HG03060 (cell line): Measurements from ENCODE around the gene LRRIQ4.

Source experiments
- ATAC-seq: cut with Tn5 transposase; IDR thresholded peaks from one replicate; pipeline ENCODE4 v1.9.1; 2021; ENCODE audit warnings: low read depth, moderate number of reproducible peaks; ENCODE audit not compliant: unreplicated experiment

The LRRIQ4 gene

DNA sequence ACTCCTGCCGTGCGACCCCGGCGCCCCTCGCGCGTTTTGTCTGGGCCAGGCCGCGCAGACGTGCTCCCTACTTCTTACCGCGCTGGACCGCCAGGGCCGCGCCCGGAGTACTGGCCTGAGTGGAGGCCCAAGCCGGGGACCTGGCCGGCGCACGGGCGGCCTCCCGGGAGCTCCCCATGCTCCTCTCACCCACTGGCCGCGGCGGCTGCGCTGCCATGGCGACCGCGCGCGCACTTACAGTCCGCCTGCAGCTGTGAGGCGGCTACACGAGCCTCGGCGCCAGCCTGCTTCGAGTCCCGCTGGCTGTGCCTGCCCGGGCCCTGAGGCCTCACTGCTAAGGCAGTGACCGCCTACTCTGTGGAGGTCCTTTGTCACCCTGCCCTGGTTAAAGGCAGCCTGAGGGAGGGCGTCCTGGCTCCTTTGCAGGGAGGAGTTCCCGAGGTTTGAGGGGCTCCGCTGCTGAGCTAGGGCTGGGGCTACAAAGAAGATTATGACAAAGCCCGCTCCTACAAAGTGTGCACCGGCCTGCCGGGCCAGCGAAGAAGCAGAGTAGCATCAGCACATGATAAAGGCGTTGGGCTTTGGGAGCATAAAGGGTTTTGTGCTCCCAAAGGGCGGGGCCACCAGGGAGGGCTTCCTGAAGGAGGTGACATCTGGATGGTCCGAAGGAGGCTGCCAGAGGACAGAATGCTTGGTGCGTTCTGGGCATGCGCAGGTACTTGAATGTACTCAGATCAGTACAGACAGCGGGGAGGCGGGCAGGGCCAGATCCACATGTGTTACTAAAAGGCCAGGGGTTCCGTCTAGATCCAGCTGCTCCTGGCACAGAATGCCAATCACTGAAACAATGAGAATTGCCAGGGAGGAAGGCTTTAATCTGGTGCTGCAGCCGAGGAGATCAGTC is at the start of gene LRRIQ4, which contains the start of gene LRRC34:
Gene LRRIQ4, plus strand, starts transcription at position 539 of the 904 bp plus-strand sequence. CDS start 9,052 bp downstream, outside the sequence.
Gene LRRC34, minus strand, starts transcription at position 573 of the 904 bp plus-strand sequence. Its CDS starts 356 bp downstream, at position 217.
- peak; percentile 51 for ATAC-seq

DNA sequence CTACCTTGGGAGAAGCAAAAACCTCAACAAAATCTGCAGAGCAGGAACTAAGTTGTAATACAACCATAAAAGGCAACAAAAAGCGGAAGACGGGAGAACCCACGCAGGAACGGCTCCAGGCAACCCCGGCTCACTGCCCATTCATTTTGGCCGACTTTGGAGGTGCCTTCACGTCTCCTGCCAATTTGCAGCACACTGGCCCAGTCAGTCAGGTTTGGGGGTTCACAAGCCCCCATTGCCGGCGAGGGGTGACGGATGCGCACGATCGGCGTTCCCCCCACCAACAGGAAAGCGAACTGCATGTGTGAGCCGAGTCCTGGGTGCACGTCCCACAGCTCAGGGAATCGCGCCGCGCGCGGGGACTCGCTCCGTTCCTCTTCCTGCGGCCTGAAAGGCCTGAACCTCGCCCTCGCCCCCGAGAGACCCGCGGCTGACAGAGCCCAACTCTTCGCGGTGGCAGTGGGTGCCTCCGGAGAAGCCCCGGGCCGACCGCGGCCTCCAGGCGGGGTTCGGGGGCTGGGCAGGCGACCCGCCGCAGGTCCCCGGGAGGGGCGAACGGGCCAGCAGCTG is 48.3 kb upstream of the LRRIQ4 start:
- peak; percentile 33 for ATAC-seq

DNA sequence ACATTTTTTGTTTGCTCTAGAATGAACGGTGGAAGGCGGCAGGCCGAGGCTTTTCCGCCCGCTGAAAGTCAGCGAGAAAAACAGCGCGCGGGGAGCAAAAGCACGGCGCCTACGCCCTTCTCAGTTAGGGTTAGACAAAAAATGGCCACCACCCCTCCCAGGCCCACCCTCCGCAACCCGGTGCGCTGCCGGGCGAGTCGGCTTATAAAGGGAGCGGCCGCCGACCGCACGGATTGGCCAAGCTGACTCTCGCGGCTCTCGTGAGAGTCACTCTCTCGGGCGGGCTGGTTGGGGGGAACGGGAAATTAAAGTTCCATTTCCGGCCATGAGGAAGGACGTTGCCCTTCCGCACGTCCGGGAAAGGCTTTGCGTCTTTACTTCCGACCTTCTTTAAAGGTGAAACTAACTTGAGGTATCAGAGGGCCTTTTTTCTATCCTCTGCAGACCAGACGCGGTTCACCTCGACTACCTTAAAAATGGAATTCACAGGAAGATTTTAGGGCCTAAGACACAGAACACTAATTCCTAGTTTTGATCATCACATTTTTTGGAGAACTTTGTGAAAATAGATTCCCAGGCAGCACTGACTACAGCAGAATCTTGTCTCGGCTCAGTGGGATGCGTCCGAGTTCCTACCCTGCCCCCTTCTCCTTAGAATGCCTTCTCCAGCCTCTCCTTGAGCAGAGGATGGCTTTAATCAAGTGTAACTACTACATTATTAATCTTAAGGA is 47.6 kb upstream of the LRRIQ4 start, which contains the start of gene TERC:
Gene TERC, minus strand, starts transcription at position 179 of the 731 bp plus-strand sequence.
- ATAC-seq = peak; percentile 47

DNA sequence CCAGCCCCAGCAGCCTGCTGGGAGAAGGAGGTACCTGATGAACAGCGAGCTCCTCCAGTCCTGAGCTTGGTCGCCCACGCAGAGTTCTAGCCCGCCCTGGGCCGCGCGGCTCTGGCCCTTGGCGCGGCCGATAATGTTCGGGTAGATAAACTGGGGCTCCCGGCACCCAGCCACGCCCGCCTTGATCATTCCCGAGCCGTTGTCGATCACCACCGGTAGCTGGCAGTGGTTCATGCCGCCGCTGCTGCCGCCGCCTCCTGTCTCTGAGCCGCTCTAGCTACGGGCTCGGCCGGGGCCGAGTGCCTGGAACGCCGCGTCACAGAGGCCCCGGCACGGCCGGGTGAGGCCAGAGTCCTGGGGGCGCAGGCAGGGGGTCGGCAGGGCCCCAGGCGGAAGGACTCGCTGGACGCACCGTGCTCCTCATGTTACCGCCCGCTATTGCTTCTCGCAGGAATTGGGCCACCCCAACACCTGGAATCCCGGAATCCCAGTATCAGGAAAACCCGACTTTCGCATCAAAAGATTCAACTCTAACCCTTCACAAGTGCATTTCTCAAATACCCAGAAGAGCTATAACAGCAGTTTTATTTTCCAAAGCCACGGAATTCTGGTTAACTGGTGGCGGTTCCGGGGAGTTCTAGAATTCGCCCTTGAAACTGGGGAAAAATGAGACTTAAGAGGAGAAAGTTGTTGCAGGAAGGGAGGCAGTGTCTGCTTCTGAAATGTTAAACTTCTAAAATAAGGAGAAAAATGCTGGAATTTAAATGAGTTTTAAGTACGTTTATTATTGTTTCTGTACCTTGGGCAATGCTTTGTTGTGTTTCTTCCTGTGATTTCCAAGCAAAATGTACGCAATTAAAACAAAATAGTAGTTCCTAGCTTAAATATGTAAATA is 43.1 kb upstream of the LRRIQ4 start, which contains the start of gene ACTRT3:
Gene ACTRT3, minus strand, starts transcription at position 275 of the 895 bp plus-strand sequence. Its CDS starts 41 bp downstream, at position 234.
- ATAC-seq = no peak

DNA sequence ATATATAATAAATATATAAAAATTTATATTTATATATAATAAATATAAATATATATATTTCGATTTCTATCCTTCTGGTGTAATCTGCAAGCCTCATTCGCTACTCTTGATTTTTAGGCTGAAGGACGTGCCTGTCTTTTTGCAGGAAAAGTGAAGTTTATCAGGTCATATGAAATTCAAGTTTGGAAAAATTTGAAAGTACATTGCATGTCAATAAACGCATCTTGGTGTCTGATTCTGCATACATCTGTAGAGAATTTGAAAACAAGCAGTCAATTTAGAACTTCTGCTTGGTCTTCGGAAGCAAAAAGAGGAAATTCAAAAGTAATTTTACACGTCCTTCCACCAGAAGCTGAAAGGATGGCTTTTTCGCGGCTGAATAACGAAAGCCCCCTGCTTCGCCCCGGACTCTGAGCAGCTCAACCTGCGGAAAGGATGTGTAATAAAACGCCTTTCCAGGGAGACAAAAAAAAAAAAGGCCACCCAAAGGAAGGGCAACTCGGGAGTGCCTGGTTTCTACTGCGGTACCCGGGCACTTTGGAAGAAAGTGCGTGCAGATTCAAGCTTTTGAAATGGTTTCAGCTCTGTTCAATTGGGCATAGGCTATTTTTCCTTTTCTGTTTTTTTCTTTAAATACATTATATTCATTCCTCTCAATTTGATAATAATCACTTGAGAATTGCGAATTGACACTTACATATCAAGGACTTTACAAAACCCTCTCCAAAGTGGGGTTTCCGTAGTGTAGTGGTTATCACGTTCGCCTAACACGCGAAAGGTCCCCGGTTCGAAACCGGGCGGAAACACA is 41.0 kb upstream of the LRRIQ4 start:
- no peak for ATAC-seq

DNA sequence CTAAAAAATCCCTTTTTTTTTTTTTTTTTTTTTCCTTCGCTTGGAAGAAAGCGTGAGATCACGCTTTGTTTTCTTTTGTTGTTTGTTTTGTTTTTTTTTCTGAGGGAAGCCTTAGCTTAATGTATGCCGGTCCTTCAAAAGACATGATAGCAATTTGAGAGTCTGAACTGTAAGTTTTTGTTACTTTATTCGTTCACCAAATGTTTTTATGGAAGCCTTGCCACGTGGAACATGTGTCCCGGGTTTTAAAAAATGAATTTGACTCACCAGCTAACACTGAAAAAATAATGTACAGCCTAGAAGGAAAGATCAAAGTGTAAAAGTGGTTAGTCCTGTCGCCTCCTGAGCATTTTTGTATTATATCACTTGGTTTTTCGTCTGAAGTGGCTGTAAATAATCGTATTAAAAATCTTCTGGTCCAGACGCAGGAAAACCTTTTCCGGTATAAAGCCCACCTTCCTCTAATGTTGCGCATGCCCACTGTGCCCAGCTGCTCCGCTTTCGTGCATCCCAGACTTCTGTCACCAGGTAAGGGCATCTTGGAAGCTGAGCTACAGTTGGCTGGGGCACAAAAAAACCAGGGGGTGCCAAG is 40.3 kb upstream of the LRRIQ4 start:
- peak; percentile 11 for ATAC-seq

DNA sequence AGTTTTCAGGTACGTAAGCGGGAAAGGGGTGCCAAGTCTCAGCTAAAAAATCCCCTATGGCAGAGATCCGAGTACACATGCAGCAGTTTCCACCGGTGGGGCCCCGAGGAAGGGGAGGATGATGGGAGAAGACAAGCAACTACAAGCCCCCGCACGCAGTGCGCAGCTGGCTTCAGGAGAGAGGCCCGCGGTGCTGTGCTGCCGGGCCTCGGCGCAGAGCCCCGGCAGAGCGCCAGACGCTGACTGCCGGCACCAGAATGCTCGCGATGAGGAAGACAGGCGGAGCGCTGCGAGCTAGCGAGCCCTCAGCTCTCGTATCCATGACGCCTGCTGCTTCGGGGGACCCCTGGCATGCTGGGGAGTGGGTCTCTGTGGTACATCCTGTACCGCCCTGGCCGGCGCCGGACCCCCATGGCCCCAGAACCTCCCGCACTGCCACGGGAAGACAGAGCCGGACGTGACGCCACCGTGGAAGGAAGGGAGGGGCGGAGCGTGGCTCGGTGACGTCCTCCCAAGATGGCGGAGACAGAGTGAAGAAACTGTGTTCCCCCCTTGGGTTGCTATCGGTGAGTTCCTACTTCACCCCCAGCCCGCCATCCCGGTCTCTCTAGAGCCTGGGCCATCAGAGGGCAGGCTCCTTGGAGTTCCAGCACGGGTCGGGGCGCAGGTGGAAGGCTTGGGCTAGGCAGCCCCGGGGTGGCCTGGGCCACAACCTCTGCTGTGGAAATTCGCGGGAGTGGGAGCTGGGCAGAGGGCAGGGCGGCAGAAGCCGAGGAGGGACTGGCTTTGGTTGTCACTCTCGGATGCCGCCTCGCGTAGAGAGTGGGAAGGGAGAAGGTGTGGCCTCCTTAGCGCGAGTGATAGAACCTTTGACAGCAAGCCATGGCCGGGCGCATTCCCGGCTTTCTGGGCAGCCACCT is 39.5 kb upstream of the LRRIQ4 start, which contains the start of gene MYNN:
Gene MYNN, plus strand, starts transcription at position 500 of the 920 bp plus-strand sequence. CDS start 900 bp downstream, outside the sequence.
- ATAC-seq = peak; percentile 63

DNA sequence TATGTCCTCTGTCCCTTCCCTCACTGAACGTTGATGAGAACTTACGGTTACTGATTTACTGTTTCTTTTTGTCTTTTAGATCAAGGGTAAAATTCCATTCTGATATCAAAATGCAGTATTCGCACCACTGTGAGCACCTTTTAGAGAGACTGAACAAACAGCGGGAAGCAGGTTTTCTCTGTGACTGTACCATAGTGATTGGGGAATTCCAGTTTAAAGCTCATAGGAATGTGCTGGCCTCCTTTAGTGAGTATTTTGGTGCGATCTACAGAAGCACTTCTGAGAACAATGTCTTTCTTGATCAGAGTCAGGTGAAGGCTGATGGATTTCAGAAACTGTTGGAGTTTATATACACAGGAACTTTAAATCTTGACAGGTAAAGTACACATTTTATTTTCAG is 38.5 kb upstream of the LRRIQ4 start:
- ATAC-seq = no peak

DNA sequence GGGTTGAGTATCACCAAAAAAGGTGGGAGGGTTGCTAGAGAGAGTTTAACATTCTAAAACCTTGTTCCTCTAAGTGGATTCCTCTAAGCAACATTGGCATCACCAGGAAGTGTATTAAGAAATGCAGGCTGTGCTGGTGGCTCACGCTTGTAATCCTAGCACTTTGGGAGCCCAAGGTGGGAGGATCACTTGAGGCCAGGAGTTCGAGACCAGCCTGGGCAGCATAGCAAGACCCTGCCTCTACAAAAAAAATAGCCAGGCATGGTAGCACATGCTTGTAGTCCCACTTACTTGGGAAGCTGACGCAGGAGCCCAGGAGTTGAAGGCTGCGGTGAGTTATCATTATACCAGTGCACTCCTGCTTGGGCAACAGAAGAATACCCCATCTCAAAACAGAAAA is 34.8 kb upstream of the LRRIQ4 start:
- ATAC-seq = no peak

DNA sequence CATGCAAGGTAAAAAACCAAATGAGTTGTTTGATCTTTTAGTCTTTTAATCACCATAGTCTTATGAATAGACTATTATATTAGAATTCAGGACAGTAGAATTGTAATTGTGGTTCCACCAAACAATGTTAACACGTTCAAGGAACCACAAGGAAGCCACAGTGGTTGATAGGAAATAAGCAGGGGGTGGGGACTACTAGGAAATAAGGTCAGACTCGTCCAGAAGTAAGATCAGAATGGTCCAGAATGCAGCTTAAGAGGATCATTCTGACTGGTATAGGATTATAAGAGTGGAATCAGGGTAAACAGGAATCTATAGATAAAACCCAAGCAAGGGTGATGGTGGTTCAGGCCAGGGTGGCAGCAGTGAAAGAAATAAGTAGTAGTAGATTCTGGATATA is 31.9 kb upstream of the LRRIQ4 start:
- no peak for ATAC-seq

DNA sequence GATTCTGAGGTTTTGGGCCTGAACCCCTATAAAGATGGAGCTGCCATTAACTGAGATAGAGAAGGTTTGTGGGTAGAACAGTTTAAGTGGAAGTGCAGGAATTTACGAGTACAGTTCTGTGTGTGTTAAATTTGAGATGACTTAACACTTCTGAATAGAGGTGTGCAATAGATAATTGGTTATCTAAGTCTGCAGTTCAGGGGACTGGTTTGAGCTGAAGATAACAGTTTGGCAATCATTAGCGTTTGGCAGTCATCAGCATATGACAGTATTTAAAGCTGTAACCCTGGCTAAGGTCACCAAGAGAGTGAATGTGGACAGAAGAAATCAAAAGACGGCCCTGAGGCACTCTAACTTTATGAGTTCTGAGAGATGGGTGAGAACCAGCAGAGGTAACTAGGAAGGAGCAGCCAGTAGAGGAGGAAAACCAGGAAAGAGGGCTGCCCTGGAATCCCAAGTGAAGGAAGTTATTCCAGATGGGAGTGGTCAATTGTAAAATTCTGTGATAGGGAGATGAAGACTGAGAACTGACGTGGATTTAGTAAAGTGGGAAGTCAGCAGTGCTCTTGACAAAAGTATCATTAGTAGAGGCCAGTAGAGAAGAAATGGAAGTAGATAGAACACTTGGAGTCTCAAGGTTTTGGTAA is 31.3 kb upstream of the LRRIQ4 start:
- no peak for ATAC-seq

DNA sequence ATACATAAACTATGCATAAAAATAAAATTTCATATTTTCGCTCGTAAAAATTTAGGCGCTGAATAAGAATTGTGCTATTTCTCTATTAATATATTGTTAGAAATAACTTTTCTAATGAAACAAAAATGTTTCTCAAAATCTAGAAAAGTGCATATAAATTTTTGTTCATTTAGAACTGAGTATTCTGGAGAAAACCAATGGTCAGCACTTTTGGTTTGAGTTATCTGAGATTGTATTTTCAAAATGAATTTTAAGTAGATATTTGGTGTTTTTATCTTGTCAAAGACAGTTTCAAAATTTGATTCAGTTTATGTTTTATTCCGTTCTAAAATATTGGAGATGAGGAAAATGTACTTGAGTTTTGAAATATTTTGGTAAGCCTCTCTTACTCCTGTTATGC is 25.6 kb upstream of the LRRIQ4 start:
- ATAC-seq = no peak

DNA sequence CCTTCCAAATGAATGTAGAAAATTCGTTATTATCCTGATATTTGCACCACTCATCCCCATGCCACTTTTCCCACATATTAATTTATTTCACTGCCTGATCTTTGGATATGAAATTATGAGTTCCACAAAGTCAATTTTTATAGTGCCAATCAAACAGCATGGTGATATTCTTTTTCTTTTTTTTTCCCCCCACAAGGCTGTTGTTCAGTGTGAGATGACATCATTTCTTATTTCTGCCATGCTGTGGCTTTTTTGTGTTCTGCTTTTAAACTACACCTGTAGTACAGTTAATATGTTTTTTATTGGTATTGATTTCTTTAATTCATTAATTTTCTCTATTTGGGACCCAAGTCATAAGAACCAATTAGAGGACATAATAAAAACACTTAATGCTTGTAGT is 24.9 kb upstream of the LRRIQ4 start:
- no peak for ATAC-seq

DNA sequence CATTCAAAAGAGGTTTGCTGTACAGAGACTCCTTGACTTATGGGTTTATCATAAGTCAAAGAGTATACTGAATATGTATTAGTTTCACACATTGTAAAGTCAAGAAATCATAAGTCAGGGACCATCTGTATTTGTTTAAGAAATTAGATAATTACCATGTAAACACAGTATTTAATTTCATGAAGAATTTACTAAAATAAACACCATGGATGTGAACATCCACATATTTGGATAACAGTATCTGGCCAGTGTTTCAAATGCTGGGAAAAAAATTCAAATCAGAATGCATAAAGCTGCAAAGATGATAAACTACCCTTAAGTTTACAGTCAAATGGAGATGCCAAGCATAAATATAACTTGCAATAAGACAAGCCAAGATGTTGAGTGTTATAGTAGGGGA is 22.5 kb upstream of the LRRIQ4 start:
- ATAC-seq = no peak

DNA sequence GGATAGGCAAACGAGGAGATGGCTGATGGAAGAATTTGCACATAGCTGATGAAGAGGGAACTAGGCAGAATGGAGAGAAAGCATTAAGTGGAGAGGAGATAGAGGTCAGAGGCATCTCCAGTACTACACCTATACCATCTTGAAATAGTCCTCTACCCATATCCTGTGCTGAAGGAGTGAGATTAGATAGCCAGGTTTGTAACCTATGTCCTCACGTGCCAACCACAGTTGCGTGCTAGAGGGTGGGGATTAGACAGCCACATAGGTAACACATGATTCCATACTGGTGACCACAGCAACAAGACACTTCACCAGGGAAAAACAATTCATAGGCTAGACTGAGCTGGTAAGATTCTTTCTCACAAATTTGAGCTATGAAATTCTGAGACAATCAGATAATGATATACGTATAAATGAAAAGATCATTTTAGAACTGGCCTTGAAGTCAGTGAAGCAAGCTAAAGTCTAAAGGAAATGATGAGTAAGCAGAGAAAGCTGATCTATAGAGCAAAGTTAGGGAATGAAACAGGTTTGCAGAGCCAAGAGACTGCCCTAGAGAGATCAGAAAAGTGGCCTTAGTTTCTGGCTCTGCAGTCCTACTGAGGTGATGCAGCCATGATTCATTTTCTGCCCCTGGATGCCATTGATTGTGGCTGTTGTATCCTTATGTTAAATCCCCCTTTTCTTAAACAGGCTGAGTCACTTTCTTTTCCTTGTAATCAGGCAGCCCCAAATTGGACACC is 21.8 kb upstream of the LRRIQ4 start:
- no peak for ATAC-seq

DNA sequence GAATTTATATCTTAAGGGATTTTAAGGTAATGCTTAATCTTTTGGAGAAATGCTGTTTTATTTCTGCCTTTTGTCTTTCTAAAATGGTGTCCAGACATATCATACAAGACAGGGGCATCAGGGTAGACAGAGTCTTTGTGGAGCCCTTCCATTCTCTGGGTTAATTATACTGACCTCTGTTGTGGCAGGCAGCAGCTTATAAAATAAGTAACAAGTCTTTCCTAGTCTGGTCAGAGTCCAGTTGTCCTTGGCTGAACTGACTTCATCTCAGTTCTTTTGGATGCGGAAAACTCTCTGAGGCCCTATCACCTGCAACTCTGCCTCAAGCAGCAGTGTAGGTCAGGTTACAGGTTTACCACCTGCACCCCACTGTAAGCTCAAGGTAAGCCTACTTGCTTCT is 20.3 kb upstream of the LRRIQ4 start:
- no peak for ATAC-seq
